ENCODE measurements around the gene TCN2.

DNA sequence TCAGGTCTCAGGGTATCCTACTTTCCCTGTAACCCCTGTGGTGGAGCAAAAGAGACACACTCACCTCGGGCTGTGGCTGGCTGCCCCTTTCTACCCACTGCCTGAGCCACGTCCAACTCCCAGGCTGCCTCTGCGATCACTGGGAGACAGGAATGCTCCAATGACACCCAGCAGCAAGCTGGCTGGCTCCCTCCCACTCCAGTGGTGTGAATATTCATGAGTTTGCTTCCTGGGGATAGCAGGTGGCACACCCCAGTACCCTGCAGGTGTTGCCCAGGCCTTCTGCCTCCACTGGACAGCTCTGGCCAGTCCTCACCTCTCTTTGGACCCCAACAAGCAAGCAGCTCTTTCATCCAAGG, 42.2 kb upstream of the TCN2 start:
- TF ChIP-seq CTCF (IDR thresholded peaks at IDR 0.05), result no peak
- TF ChIP-seq EP300 (IDR thresholded peaks at IDR 0.05), result no peak
- TF ChIP-seq POLR2A (IDR thresholded peaks at IDR 0.05), result no peak
- no peak for TF ChIP-seq POLR2AphosphoS5 (IDR thresholded peaks at IDR 0.05)

All from suprapubic skin (tissue), 4 donors.